ENCODE measurements around the gene RNF20.
A peak's percentile ranks its signal among the peaks of the same experiment; 100 is the strongest.
"Not testable (repeated sequence)": the region's sequence is repeated elsewhere in the genome, so short reads cannot be mapped to it uniquely, and the experiment has no call there.

RNF20 gene

GRCh38 chr9:101536938-101537337 lies 3.3 kb downstream of the RNF20 start:
- no peak for DNase-seq (ENCODE audit: low spot score)

GRCh38 chr9:101540069-101540468 lies 6.4 kb downstream of the RNF20 start:
- DNase-seq (ENCODE audit: low spot score), result no peak

- DNase-seq (ENCODE audit: low spot score), result no peak
Observed at GRCh38 chr9:101543098-101543735, 9.6 kb downstream of the RNF20 start.

- not testable (repeated sequence) for DNase-seq (ENCODE audit: low spot score)
Observed at GRCh38 chr9:101549472-101550098, 15.9 kb downstream of the RNF20 start.

- no peak for DNase-seq (ENCODE audit: low spot score)
Observed at GRCh38 chr9:101561740-101562139, 28.1 kb downstream of the RNF20 start.

GRCh38 chr9:101562966-101563365 lies 29.3 kb downstream of the RNF20 start:
- DNase-seq (ENCODE audit: low spot score), result no peak

- DNase-seq (ENCODE audit: low spot score), result no peak
Observed at GRCh38 chr9:101564252-101564651, 30.6 kb downstream of the RNF20 start.

GRCh38 chr9:101566904-101567724 lies 33.5 kb downstream of the RNF20 start:
- DNase-seq (ENCODE audit: low spot score), result peak; percentile 18

GRCh38 chr9:101567725-101568350 lies 34.2 kb downstream of the RNF20 start:
- DNase-seq (ENCODE audit: low spot score), result no peak

GRCh38 chr9:101569741-101570501 lies 36.3 kb downstream of the RNF20 start:
- DNase-seq (ENCODE audit: low spot score), result no peak

GRCh38 chr9:101571114-101571513 lies 37.5 kb downstream of the RNF20 start:
- no peak for DNase-seq (ENCODE audit: low spot score)

- DNase-seq (ENCODE audit: low spot score), result no peak
Observed at GRCh38 chr9:101572316-101572715, 38.7 kb downstream of the RNF20 start.

- DNase-seq (ENCODE audit: low spot score), result no peak
Observed at GRCh38 chr9:101574731-101575333, 41.2 kb downstream of the RNF20 start.

GRCh38 chr9:101578378-101578777 lies 44.7 kb downstream of the RNF20 start:
- no peak for DNase-seq (ENCODE audit: low spot score)

- no peak for DNase-seq (ENCODE audit: low spot score)
Observed at GRCh38 chr9:101579711-101580545, 46.3 kb downstream of the RNF20 start.

GRCh38 chr9:101582553-101582952 lies 48.9 kb downstream of the RNF20 start:
- DNase-seq (ENCODE audit: low spot score), result no peak

- DNase-seq (ENCODE audit: low spot score), result no peak
Observed at GRCh38 chr9:101585740-101586139, 52.1 kb downstream of the RNF20 start.

- DNase-seq (ENCODE audit: low spot score), result no peak
Observed at GRCh38 chr9:101586651-101587050, 53.0 kb downstream of the RNF20 start.

- no peak for DNase-seq (ENCODE audit: low spot score)
Observed at GRCh38 chr9:101587332-101588043, 53.8 kb downstream of the RNF20 start.

- not testable (repeated sequence) for DNase-seq (ENCODE audit: low spot score)
Observed at GRCh38 chr9:101590074-101590473, 56.4 kb downstream of the RNF20 start.

Data from cerebellar cortex (tissue), 1 donor.